Colonic mucosa (tissue), 4 donors: Measurements from ENCODE around the gene HID1. TPM values are rescaled to one million over a fixed set of nuclear protein-coding genes. Genes with fewer than 3 reads are reported as not detected.

Experiments used
- DNase-seq: peaks from one replicate; pipeline ENCODE4 v3.0.0-alpha.2; 2020
- H3K27ac ChIP-seq: fragments of 200-600 bp; one replicate; pipeline ENCODE4 v1.8.0; 2021
- H3K27me3 ChIP-seq: fragments of 200-600 bp; one replicate; pipeline ENCODE4 v1.8.0; 2021
- H3K36me3 ChIP-seq: fragments of 200-600 bp; one replicate; pipeline ENCODE4 v1.8.0; 2021
- H3K4me1 ChIP-seq: fragments of 200-600 bp; one replicate; pipeline ENCODE4 v1.8.0; 2021; ENCODE audit warnings: mild to moderate bottlenecking
- H3K4me3 ChIP-seq: fragments of 200-600 bp; one replicate; pipeline ENCODE4 v1.8.0; 2021
- H3K9ac ChIP-seq, 2 donors: one replicate each; pipeline ENCODE4 v1.7.0; 2013; ENCODE audit warnings: control low read depth in 2 of 2, low read depth in 2 of 2, low read length in 2 of 2
- H3K9me3 ChIP-seq: fragments of 200-600 bp; one replicate; pipeline ENCODE4 v1.8.0; 2021
- CTCF ChIP-seq: fragments of 200-600 bp; IDR thresholded peaks from one replicate; pipeline ENCODE4 v1.8.0; 2022; ENCODE audit warnings: antibody characterized with exemption, mild to moderate bottlenecking
- intact Hi-C: fragments of 100-400 bp; cut with DNase I; formaldehyde crosslinking; loops from one replicate; pipeline ENCODE4 v1.14.1; 2022
- total RNA-seq, 2 donors: library from RNA; stranded (reverse); fragmentation: NEBNext Ultra II Directional in 1 of 2; extraction: Animal tissue kit (Norgen Biotek cat#: 25700) in 1 of 2; gene quantifications; one replicate each; pipeline ENCODE4 v1.2.1, GENCODE V29; 2021
- donor health status: healthy.
- donor health status: DM: no; HTN: no; CAD: no.
- donor health status: DM: no; HTN: no; CAD: no.

HID1 gene
- total RNA-seq, 2 donors from 2014 or later: 47.8 to 54.8 TPM

GRCh38 chr17:74924250-74924948 lies 48.2 kb downstream of the HID1 start, which contains the start of gene OTOP2:
TSS of gene OTOP2 (plus strand) at chr17:74924273. CDS start at chr17:74924633, 360 bp downstream.
- Histone ChIP-seq H3K4me3 (peak within 1 kb of the TSS; percentile 20), H3K9ac (no peak within 1 kb of the TSS), H3K36me3 (no peaks in the 10 kb centered on the region), H3K27ac (no peak within 1 kb of the TSS), H3K27me3 (peaks cover 63% of the 10 kb centered on the region), H3K4me1 (peaks cover 12% of the 10 kb centered on the region), H3K9me3 (no peaks in the 10 kb centered on the region)
- intact Hi-C loops: loop anchor here (2.0 kb wide), 1 partner anchor 30 kb away; no protein-coding TSS in a partner anchor
- DNase-seq: no peak
- TF ChIP-seq CTCF: no peak

- DNase-seq: peak; percentile 73
- peak; percentile 86 for TF ChIP-seq CTCF
- H3K4me1 ChIP-seq: peaks cover 12% of the 10 kb centered on the region
- no peaks in the 10 kb centered on the region for H3K9me3 ChIP-seq
- no peaks in the 10 kb centered on the region for H3K36me3 ChIP-seq
- no peak overlapping the region for H3K27ac ChIP-seq
- intact Hi-C loops: loop anchor here (2.0 kb wide), 1 partner anchor 31 kb away; no protein-coding TSS in a partner anchor
- H3K4me3 ChIP-seq: peak overlapping the region; percentile 20
- peaks cover 70% of the 10 kb centered on the region for H3K27me3 ChIP-seq
- no peak overlapping the region for H3K9ac ChIP-seq
These were observed 48.9 kb downstream of the HID1 start for GRCh38 chr17:74923538-74924249.

- H3K36me3 ChIP-seq: no peaks in the 10 kb centered on the region
- no peak for DNase-seq
- H3K4me1 ChIP-seq: peaks cover 12% of the 10 kb centered on the region
- H3K27me3 ChIP-seq: peaks cover 71% of the 10 kb centered on the region
- intact Hi-C loops: no loop called here
- H3K9me3 ChIP-seq: no peaks in the 10 kb centered on the region
- H3K4me3 ChIP-seq: peak within 1 kb of the TSS; percentile 20
- no peak for TF ChIP-seq CTCF
- no peak within 1 kb of the TSS for H3K27ac ChIP-seq
- H3K9ac ChIP-seq: no peak within 1 kb of the TSS
These were observed 49.6 kb downstream of the HID1 start, which contains the start of gene USH1G for GRCh38 chr17:74922694-74923537. TSS of gene USH1G (minus strand) at chr17:74923255. CDS start at chr17:74923073, 182 bp downstream.

GRCh38 chr17:74922172-74922571 lies 50.4 kb downstream of the HID1 start:
- DNase-seq: no peak
- H3K4me1 ChIP-seq: peaks cover 12% of the 10 kb centered on the region
- peaks cover 68% of the 10 kb centered on the region for H3K27me3 ChIP-seq
- no peaks in the 10 kb centered on the region for H3K36me3 ChIP-seq
- intact Hi-C loops: no loop called here
- no peak overlapping the region for H3K9ac ChIP-seq
- TF ChIP-seq CTCF: no peak
- no peak overlapping the region for H3K27ac ChIP-seq
- H3K9me3 ChIP-seq: no peaks in the 10 kb centered on the region
- H3K4me3 ChIP-seq: no peak overlapping the region

GRCh38 chr17:74921769-74922168 lies 50.8 kb downstream of the HID1 start:
- H3K9me3 ChIP-seq: no peaks in the 10 kb centered on the region
- H3K27ac ChIP-seq: no peak overlapping the region
- peaks cover 12% of the 10 kb centered on the region for H3K4me1 ChIP-seq
- intact Hi-C loops: no loop called here
- no peaks in the 10 kb centered on the region for H3K36me3 ChIP-seq
- H3K27me3 ChIP-seq: peaks cover 65% of the 10 kb centered on the region
- H3K4me3 ChIP-seq: no peak overlapping the region
- TF ChIP-seq CTCF: no peak
- no peak for DNase-seq
- H3K9ac ChIP-seq: no peak overlapping the region
